Neural progenitor cell (in vitro differentiated cells): ENCODE measurements around the gene TMEM87B.

Source experiments
- EZH2 ChIP-seq: fragments of 200-600 bp; sonication (generic); IDR thresholded peaks from 2 replicates; pipeline ENCODE4 v1.6.1; 2017; ENCODE audit warnings: antibody characterized with exemption, mild to moderate bottlenecking, moderate library complexity
- TF ChIP-seq, protein P1 (sequence below): fragments of 200-600 bp; sonication (generic); IDR thresholded peaks from 2 replicates; pipeline ENCODE4 v1.5.1; 2017; ENCODE audit warnings: antibody characterized with exemption, mild to moderate bottlenecking

GRCh38 chr2:112154246-112155117, 99.4 kb downstream of the TMEM87B start:
- TF ChIP-seq, protein P1, sequence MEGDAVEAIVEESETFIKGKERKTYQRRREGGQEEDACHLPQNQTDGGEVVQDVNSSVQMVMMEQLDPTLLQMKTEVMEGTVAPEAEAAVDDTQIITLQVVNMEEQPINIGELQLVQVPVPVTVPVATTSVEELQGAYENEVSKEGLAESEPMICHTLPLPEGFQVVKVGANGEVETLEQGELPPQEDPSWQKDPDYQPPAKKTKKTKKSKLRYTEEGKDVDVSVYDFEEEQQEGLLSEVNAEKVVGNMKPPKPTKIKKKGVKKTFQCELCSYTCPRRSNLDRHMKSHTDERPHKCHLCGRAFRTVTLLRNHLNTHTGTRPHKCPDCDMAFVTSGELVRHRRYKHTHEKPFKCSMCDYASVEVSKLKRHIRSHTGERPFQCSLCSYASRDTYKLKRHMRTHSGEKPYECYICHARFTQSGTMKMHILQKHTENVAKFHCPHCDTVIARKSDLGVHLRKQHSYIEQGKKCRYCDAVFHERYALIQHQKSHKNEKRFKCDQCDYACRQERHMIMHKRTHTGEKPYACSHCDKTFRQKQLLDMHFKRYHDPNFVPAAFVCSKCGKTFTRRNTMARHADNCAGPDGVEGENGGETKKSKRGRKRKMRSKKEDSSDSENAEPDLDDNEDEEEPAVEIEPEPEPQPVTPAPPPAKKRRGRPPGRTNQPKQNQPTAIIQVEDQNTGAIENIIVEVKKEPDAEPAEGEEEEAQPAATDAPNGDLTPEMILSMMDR = no peak
- no peak for TF ChIP-seq EZH2
